HG02840 (cell line): Measurements from ENCODE around the gene MYO9B.

ENCODE experiments used
- ATAC-seq: cut with Tn5 transposase; IDR thresholded peaks from one replicate; pipeline ENCODE4 v1.9.1; 2021; ENCODE audit warnings: mild to moderate bottlenecking, moderate library complexity, moderate number of reproducible peaks; ENCODE audit not compliant: unreplicated experiment, low FRiP score

MYO9B gene

GRCh38 chr19:17205237-17206140 lies 129.9 kb downstream of the MYO9B start:
- no peak for ATAC-seq

- no peak for ATAC-seq
Measured at GRCh38 chr19:17206736-17207581, 131.4 kb downstream of the MYO9B start.

- ATAC-seq, result no peak
Measured at GRCh38 chr19:17209126-17210036, 133.8 kb downstream of the MYO9B start.

- ATAC-seq, result no peak
Measured at GRCh38 chr19:17210296-17210695, 134.7 kb downstream of the MYO9B start.

- ATAC-seq, result no peak
Measured at GRCh38 chr19:17211547-17212446, 136.2 kb downstream of the MYO9B start.

GRCh38 chr19:17213334-17213733 lies 137.8 kb downstream of the MYO9B start:
- no peak for ATAC-seq

GRCh38 chr19:17214508-17215126 lies 139.0 kb downstream of the MYO9B start:
- no peak for ATAC-seq

- ATAC-seq, result peak; percentile 84
Measured at GRCh38 chr19:17215127-17215971, 139.8 kb downstream of the MYO9B start, which contains the start of gene USE1. Gene USE1 (plus strand): TSS chr19:17215357. CDS start chr19:17215406, 49 bp downstream.

- no peak for ATAC-seq
Measured at GRCh38 chr19:17216058-17216670, 140.6 kb downstream of the MYO9B start.

GRCh38 chr19:17219286-17219685 lies 143.7 kb downstream of the MYO9B start:
- no peak for ATAC-seq

- no peak for ATAC-seq
Measured at GRCh38 chr19:17220207-17220758, 144.7 kb downstream of the MYO9B start.

- ATAC-seq, result no peak
Measured at GRCh38 chr19:17225053-17225452, 149.5 kb downstream of the MYO9B start.

GRCh38 chr19:17226002-17226933 lies 150.7 kb downstream of the MYO9B start, which contains the start of gene OCEL1:
Gene OCEL1 (plus strand): TSS chr19:17226226. CDS start chr19:17226248, 22 bp downstream.
- ATAC-seq, result peak; percentile 93

- no peak for ATAC-seq
Measured at GRCh38 chr19:17227798-17228367, 152.3 kb downstream of the MYO9B start.

- ATAC-seq, result no peak
Measured at GRCh38 chr19:17229890-17230289, 154.3 kb downstream of the MYO9B start.

- no peak for ATAC-seq
Measured at GRCh38 chr19:17232258-17232657, 156.7 kb downstream of the MYO9B start.
